ENCODE measurements around the gene FOCAD.

Gene FOCAD

GRCh38 chr9:21018177-21018576 lies 334.1 kb downstream of the FOCAD start:
- TF ChIP-seq ZNF565 (CRISPR knock-in tag; conservative IDR thresholded peaks at IDR 0.05; ENCODE audit: low read depth): no peak
- TF ChIP-seq TCF4 (CRISPR knock-in tag; IDR thresholded peaks at IDR 0.05; ENCODE audit: borderline replicate concordance): no peak
- TF ChIP-seq ARNTL (CRISPR knock-in tag; IDR thresholded peaks at IDR 0.05; ENCODE audit: borderline replicate concordance, low read depth): no peak
- no peak for TF ChIP-seq BACH2 (CRISPR knock-in tag; IDR thresholded peaks at IDR 0.05; ENCODE audit: borderline replicate concordance)
- TF ChIP-seq ZFP3 (CRISPR knock-in tag; IDR thresholded peaks at IDR 0.05): no peak
- no peak for TF ChIP-seq CSDC2 (CRISPR knock-in tag; IDR thresholded peaks at IDR 0.05)
- no peak for TF ChIP-seq TOX (CRISPR knock-in tag; IDR thresholded peaks at IDR 0.05; ENCODE audit: borderline replicate concordance)
- TF ChIP-seq, protein P1, sequence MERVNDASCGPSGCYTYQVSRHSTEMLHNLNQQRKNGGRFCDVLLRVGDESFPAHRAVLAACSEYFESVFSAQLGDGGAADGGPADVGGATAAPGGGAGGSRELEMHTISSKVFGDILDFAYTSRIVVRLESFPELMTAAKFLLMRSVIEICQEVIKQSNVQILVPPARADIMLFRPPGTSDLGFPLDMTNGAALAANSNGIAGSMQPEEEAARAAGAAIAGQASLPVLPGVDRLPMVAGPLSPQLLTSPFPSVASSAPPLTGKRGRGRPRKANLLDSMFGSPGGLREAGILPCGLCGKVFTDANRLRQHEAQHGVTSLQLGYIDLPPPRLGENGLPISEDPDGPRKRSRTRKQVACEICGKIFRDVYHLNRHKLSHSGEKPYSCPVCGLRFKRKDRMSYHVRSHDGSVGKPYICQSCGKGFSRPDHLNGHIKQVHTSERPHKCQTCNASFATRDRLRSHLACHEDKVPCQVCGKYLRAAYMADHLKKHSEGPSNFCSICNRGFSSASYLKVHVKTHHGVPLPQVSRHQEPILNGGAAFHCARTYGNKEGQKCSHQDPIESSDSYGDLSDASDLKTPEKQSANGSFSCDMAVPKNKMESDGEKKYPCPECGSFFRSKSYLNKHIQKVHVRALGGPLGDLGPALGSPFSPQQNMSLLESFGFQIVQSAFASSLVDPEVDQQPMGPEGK (CRISPR knock-in tag; IDR thresholded peaks at IDR 0.05; ENCODE audit: borderline replicate concordance): no peak
- TF ChIP-seq, protein P2, sequence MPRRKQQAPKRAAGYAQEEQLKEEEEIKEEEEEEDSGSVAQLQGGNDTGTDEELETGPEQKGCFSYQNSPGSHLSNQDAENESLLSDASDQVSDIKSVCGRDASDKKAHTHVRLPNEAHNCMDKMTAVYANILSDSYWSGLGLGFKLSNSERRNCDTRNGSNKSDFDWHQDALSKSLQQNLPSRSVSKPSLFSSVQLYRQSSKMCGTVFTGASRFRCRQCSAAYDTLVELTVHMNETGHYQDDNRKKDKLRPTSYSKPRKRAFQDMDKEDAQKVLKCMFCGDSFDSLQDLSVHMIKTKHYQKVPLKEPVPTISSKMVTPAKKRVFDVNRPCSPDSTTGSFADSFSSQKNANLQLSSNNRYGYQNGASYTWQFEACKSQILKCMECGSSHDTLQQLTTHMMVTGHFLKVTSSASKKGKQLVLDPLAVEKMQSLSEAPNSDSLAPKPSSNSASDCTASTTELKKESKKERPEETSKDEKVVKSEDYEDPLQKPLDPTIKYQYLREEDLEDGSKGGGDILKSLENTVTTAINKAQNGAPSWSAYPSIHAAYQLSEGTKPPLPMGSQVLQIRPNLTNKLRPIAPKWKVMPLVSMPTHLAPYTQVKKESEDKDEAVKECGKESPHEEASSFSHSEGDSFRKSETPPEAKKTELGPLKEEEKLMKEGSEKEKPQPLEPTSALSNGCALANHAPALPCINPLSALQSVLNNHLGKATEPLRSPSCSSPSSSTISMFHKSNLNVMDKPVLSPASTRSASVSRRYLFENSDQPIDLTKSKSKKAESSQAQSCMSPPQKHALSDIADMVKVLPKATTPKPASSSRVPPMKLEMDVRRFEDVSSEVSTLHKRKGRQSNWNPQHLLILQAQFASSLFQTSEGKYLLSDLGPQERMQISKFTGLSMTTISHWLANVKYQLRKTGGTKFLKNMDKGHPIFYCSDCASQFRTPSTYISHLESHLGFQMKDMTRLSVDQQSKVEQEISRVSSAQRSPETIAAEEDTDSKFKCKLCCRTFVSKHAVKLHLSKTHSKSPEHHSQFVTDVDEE (CRISPR knock-in tag; IDR thresholded peaks at IDR 0.05): no peak
- TF ChIP-seq RARB (CRISPR knock-in tag; IDR thresholded peaks at IDR 0.05): no peak
- TF ChIP-seq ZNF70 (CRISPR knock-in tag; IDR thresholded peaks at IDR 0.05): no peak
- TF ChIP-seq, protein P3, sequence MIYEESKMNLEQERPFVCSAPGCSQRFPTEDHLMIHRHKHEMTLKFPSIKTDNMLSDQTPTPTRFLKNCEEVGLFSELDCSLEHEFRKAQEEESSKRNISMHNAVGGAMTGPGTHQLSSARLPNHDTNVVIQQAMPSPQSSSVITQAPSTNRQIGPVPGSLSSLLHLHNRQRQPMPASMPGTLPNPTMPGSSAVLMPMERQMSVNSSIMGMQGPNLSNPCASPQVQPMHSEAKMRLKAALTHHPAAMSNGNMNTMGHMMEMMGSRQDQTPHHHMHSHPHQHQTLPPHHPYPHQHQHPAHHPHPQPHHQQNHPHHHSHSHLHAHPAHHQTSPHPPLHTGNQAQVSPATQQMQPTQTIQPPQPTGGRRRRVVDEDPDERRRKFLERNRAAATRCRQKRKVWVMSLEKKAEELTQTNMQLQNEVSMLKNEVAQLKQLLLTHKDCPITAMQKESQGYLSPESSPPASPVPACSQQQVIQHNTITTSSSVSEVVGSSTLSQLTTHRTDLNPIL (CRISPR knock-in tag; IDR thresholded peaks at IDR 0.05; ENCODE audit: low read depth): no peak
- no peak for TF ChIP-seq OSR1 (CRISPR knock-in tag; IDR thresholded peaks at IDR 0.05)
- TF ChIP-seq ZNF8 (CRISPR knock-in tag; IDR thresholded peaks at IDR 0.05): no peak
- TF ChIP-seq ESRRG (CRISPR knock-in tag; IDR thresholded peaks at IDR 0.05): no peak
- TF ChIP-seq GLIS3 (CRISPR knock-in tag; IDR thresholded peaks at IDR 0.05): no peak
- no peak for ATAC-seq

GRCh38 chr9:21023861-21024260 lies 339.8 kb downstream of the FOCAD start:
- TF ChIP-seq ZC3H10 (CRISPR knock-in tag; IDR thresholded peaks at IDR 0.05) (no peak), ZNF8 (CRISPR knock-in tag; IDR thresholded peaks at IDR 0.05) (no peak), ZFP30 (CRISPR knock-in tag; IDR thresholded peaks at IDR 0.05) (no peak), ARNTL (CRISPR knock-in tag; IDR thresholded peaks at IDR 0.05; ENCODE audit: borderline replicate concordance, low read depth) (no peak), ESRRG (CRISPR knock-in tag; IDR thresholded peaks at IDR 0.05) (no peak), RARB (CRISPR knock-in tag; IDR thresholded peaks at IDR 0.05) (no peak), OSR1 (CRISPR knock-in tag; IDR thresholded peaks at IDR 0.05) (no peak), ZFP3 (CRISPR knock-in tag; IDR thresholded peaks at IDR 0.05) (no peak), BACH2 (CRISPR knock-in tag; IDR thresholded peaks at IDR 0.05; ENCODE audit: borderline replicate concordance) (no peak), CSRNP3 (CRISPR knock-in tag; IDR thresholded peaks at IDR 0.05) (no peak), TCF4 (CRISPR knock-in tag; IDR thresholded peaks at IDR 0.05; ENCODE audit: borderline replicate concordance) (no peak)
- TF ChIP-seq, protein P3 (CRISPR knock-in tag; IDR thresholded peaks at IDR 0.05; ENCODE audit: low read depth): no peak
- TF ChIP-seq, protein P1 (CRISPR knock-in tag; IDR thresholded peaks at IDR 0.05; ENCODE audit: borderline replicate concordance): no peak
- ATAC-seq: no peak

Data from SK-N-SH treated with all-trans-retinoic acid at 6 μM for 48 hours (cell line).